ENCODE data around the gene STAC3. TPM values are rescaled to one million over a fixed set of nuclear protein-coding genes. Genes with fewer than 3 reads are reported as not detected.

STAC3 gene
- total RNA-seq, 1 donor from 2014 or later = 0.75 TPM

- H3K36me3 ChIP-seq (ENCODE audit: insufficient read depth, low read length) = peaks cover 24% of the 10 kb centered on the region
Observed at GRCh38 chr12:57198329-57198728, 52.7 kb downstream of the STAC3 start.

GRCh38 chr12:57196956-57197355, 54.0 kb downstream of the STAC3 start:
- Histone ChIP-seq H3K4me2 (ENCODE audit: low read length) (no peak overlapping the region), H3K4me1 (ENCODE audit: insufficient read depth, low read length) (no peaks in the 10 kb centered on the region), H4K20me1 (ENCODE audit: insufficient read depth, low read length) (peaks cover 59% of the 10 kb centered on the region), H3K27me3 (ENCODE audit: insufficient read depth, low read length) (no peaks in the 10 kb centered on the region), H3K79me2 (ENCODE audit: insufficient read depth, low read length) (no peaks in the 10 kb centered on the region), H3K4me3 (ENCODE audit: insufficient read depth, low read depth, low read length) (no peak overlapping the region), H3K9me3 (ENCODE audit: insufficient read depth, low read depth, low read length) (no peaks in the 10 kb centered on the region), H3K27ac (ENCODE audit: low read depth, low read length) (no peak overlapping the region), H3K9ac (ENCODE audit: low read length) (no peak overlapping the region), H2AFZ (ENCODE audit: low read depth, low read length) (no peak overlapping the region), H3K36me3 (ENCODE audit: insufficient read depth, low read length) (peaks cover 26% of the 10 kb centered on the region)
- FAIRE-seq (no peak), DNase-seq (ENCODE audit: low read depth) (no peak)
- peaks cover 27% of the 10 kb centered on the region for H3K36me3 Mint-ChIP-seq (ENCODE audit: low read depth, unreplicated experiment)
- H3K27me3 Mint-ChIP-seq (ENCODE audit: low read depth, unreplicated experiment) = no peaks in the 10 kb centered on the region
- no peak overlapping the region for H3K4me3 Mint-ChIP-seq (ENCODE audit: unreplicated experiment)
- no peaks in the 10 kb centered on the region for H3K4me1 Mint-ChIP-seq (ENCODE audit: low read depth, unreplicated experiment)
- TF ChIP-seq CTCF (IDR thresholded peaks at IDR 0.05; ENCODE audit: insufficient read depth, low read depth, low read length) (no peak), EZH2 (IDR thresholded peaks at IDR 0.05; ENCODE audit: insufficient read depth, low read length) (no peak)
- no peak overlapping the region for H3K27ac Mint-ChIP-seq (ENCODE audit: unreplicated experiment)
- no peaks in the 10 kb centered on the region for H3K9me3 Mint-ChIP-seq (ENCODE audit: unreplicated experiment)

More at GRCh38 chr12:57198329-57198728, 52.7 kb downstream of the STAC3 start:
- Histone ChIP-seq H3K4me1 (ENCODE audit: insufficient read depth, low read length) (no peaks in the 10 kb centered on the region), H2AFZ (ENCODE audit: low read depth, low read length) (no peak overlapping the region), H3K9me3 (ENCODE audit: insufficient read depth, low read depth, low read length) (no peaks in the 10 kb centered on the region), H3K4me2 (ENCODE audit: low read length) (no peak overlapping the region), H4K20me1 (ENCODE audit: insufficient read depth, low read length) (peaks cover 52% of the 10 kb centered on the region), H3K27me3 (ENCODE audit: insufficient read depth, low read length) (no peaks in the 10 kb centered on the region), H3K27ac (ENCODE audit: low read depth, low read length) (no peak overlapping the region), H3K79me2 (ENCODE audit: insufficient read depth, low read length) (no peaks in the 10 kb centered on the region), H3K4me3 (ENCODE audit: insufficient read depth, low read depth, low read length) (no peak overlapping the region), H3K9ac (ENCODE audit: low read length) (no peak overlapping the region)
- TF ChIP-seq CTCF (IDR thresholded peaks at IDR 0.05; ENCODE audit: insufficient read depth, low read depth, low read length) = no peak
- TF ChIP-seq EZH2 (IDR thresholded peaks at IDR 0.05; ENCODE audit: insufficient read depth, low read length) = no peak
- H3K4me1 Mint-ChIP-seq (ENCODE audit: low read depth, unreplicated experiment) = no peaks in the 10 kb centered on the region
- no peaks in the 10 kb centered on the region for H3K9me3 Mint-ChIP-seq (ENCODE audit: unreplicated experiment)
- no peak overlapping the region for H3K4me3 Mint-ChIP-seq (ENCODE audit: unreplicated experiment)
- H3K27ac Mint-ChIP-seq (ENCODE audit: unreplicated experiment) = no peak overlapping the region
- H3K36me3 Mint-ChIP-seq (ENCODE audit: low read depth, unreplicated experiment) = peaks cover 31% of the 10 kb centered on the region
- no peaks in the 10 kb centered on the region for H3K27me3 Mint-ChIP-seq (ENCODE audit: low read depth, unreplicated experiment)
- no peak for FAIRE-seq
- no peak for DNase-seq (ENCODE audit: low read depth)

- FAIRE-seq (no peak), DNase-seq (ENCODE audit: low read depth) (no peak)
- Histone ChIP-seq H3K9me3 (ENCODE audit: insufficient read depth, low read depth, low read length) (no peaks in the 10 kb centered on the region), H4K20me1 (ENCODE audit: insufficient read depth, low read length) (peaks cover 64% of the 10 kb centered on the region), H2AFZ (ENCODE audit: low read depth, low read length) (no peak overlapping the region), H3K79me2 (ENCODE audit: insufficient read depth, low read length) (no peaks in the 10 kb centered on the region), H3K36me3 (ENCODE audit: insufficient read depth, low read length) (peaks cover 31% of the 10 kb centered on the region), H3K27ac (ENCODE audit: low read depth, low read length) (no peak overlapping the region), H3K4me2 (ENCODE audit: low read length) (no peak overlapping the region), H3K9ac (ENCODE audit: low read length) (no peak overlapping the region), H3K27me3 (ENCODE audit: insufficient read depth, low read length) (no peaks in the 10 kb centered on the region), H3K4me1 (ENCODE audit: insufficient read depth, low read length) (no peaks in the 10 kb centered on the region), H3K4me3 (ENCODE audit: insufficient read depth, low read depth, low read length) (no peak overlapping the region)
- TF ChIP-seq EZH2 (IDR thresholded peaks at IDR 0.05; ENCODE audit: insufficient read depth, low read length) (no peak), CTCF (IDR thresholded peaks at IDR 0.05; ENCODE audit: insufficient read depth, low read depth, low read length) (no peak)
- Mint-ChIP-seq H3K27ac (ENCODE audit: unreplicated experiment) (peak overlapping the region; percentile 63), H3K27me3 (ENCODE audit: low read depth, unreplicated experiment) (no peaks in the 10 kb centered on the region), H3K4me3 (ENCODE audit: unreplicated experiment) (no peak overlapping the region), H3K4me1 (ENCODE audit: low read depth, unreplicated experiment) (no peaks in the 10 kb centered on the region), H3K36me3 (ENCODE audit: low read depth, unreplicated experiment) (peaks cover 27% of the 10 kb centered on the region), H3K9me3 (ENCODE audit: unreplicated experiment) (no peaks in the 10 kb centered on the region)
Observed at GRCh38 chr12:57196439-57196838, 54.5 kb downstream of the STAC3 start.

Data from astrocyte (in vitro differentiated cells and primary cell).